Measurements from ENCODE around the gene MYB. TPM values are rescaled to one million over a fixed set of nuclear protein-coding genes. Genes with fewer than 3 reads are reported as not detected.
A peak's percentile ranks its signal among the peaks of the same experiment; 100 is the strongest.

The MYB gene
- total and polyA plus RNA-seq, 5 donors from 2014 or later, result 1.4 to 17.4 (median 4.6) TPM

DNA sequence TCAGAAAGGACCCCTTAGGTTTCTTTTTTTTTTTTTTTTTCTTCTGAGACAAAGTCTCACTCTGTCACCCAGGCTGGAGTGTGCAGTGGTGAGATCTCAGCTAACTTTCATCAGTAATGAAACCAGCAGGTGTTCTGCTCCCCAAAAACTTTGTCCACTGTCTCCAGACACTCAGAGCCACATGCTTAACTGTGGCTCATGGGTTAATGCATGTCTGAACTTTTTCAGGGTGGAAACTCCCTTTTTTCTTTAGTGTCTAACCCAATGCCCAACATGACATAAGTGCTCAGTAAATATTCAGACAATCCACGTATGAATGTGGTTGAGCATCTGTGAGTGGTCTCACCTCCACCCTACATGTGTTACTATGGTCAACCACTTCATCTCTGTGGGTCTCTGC lies 45.4 kb downstream of the MYB start:
- DNase-seq, result no peak
- ATAC-seq (ENCODE audit: low read depth in 2 of 2), result no peak
- Mint-ChIP-seq H3K4me1 (peaks cover 11 to 45% (median 21%) of the 10 kb centered on the region in 4 donors), H3K4me3 (no peak overlapping the region), H3K27ac (no peak overlapping the region), H3K9me3 (peaks cover 0 to 2% (median 0%) of the 10 kb centered on the region in 7 donors), H3K36me3 (peaks cover 11% of the 10 kb centered on the region), H3K27me3 (no peaks in the 10 kb centered on the region)
- Histone ChIP-seq H3K27me3 (ENCODE audit: control insufficient read depth, insufficient read depth, low read length) (no peaks in the 10 kb centered on the region), H3K27ac (ENCODE audit: insufficient read depth, low read length, poor library complexity, severe bottlenecking) (no peak overlapping the region), H3K9me3 (ENCODE audit: control insufficient read depth in 2 of 2, low read length in 2 of 2) (no peaks in the 10 kb centered on the region), H3K4me1 (ENCODE audit: control insufficient read depth, insufficient read depth, low read length, poor library complexity, severe bottlenecking) (peaks cover 10% of the 10 kb centered on the region), H3K36me3 (ENCODE audit: control insufficient read depth, insufficient read depth, low read length) (no peaks in the 10 kb centered on the region), H3K4me3 (ENCODE audit: low read depth, low read length) (no peak overlapping the region)

DNA sequence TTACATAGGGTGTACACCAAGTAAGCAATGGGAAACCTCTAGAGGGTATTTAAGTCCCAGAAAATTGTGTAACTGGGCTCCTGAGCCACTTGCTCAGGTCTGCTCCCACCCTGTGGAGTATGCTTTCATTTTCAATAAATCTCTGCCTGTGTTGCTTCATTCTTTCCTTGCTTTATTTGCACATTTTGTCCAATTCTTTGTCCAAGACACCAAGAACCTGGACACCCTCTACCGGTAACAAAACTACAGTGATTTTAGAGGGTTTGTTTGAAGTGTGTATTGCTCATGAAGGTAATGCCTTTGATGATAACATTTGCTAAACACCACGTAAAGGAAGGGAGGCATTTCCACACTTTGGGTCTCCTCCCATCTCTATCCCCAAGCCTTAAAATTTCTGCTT lies 46.2 kb downstream of the MYB start:
- Histone ChIP-seq H3K4me1 (ENCODE audit: control insufficient read depth, insufficient read depth, low read length, poor library complexity, severe bottlenecking) (peaks cover 15% of the 10 kb centered on the region), H3K4me3 (ENCODE audit: low read depth, low read length) (no peak overlapping the region), H3K9me3 (ENCODE audit: control insufficient read depth in 2 of 2, low read length in 2 of 2) (no peaks in the 10 kb centered on the region), H3K27ac (ENCODE audit: insufficient read depth, low read length, poor library complexity, severe bottlenecking) (no peak overlapping the region), H3K36me3 (ENCODE audit: control insufficient read depth, insufficient read depth, low read length) (no peaks in the 10 kb centered on the region), H3K27me3 (ENCODE audit: control insufficient read depth, insufficient read depth, low read length) (no peaks in the 10 kb centered on the region)
- Mint-ChIP-seq H3K4me1 (peaks cover 11 to 51% (median 25%) of the 10 kb centered on the region in 4 donors), H3K36me3 (peaks cover 11% of the 10 kb centered on the region), H3K27me3 (no peaks in the 10 kb centered on the region), H3K4me3 (no peak overlapping the region), H3K27ac (no peak overlapping the region), H3K9me3 (no peaks in the 10 kb centered on the region)
- ATAC-seq (ENCODE audit: low read depth in 2 of 2), result no peak
- no peak for DNase-seq

DNA sequence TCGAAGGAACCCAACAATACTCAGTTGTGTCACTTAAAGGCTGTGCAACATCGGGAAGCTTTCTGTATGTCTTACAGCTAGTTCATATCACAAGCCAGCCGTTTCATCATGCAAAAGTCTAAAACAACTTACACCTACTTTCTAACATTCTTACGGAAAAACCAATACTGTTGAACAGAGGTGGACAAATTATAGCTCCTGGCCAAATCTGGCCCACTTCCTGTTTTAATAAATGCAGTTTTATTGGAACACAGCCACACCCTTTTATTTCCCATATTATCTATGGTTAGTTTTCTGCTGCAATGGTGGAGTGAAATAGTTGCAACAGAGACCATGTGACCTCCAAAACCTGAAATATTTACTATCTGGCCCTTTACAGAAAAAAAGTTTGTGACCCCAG lies 46.6 kb downstream of the MYB start:
- Mint-ChIP-seq H3K27me3 (no peaks in the 10 kb centered on the region), H3K4me3 (no peak overlapping the region), H3K36me3 (peaks cover 9% of the 10 kb centered on the region), H3K4me1 (peaks cover 11 to 51% (median 25%) of the 10 kb centered on the region in 4 donors), H3K27ac (no peak overlapping the region), H3K9me3 (no peaks in the 10 kb centered on the region)
- peaks cover 15% of the 10 kb centered on the region for H3K4me1 ChIP-seq (ENCODE audit: control insufficient read depth, insufficient read depth, low read length, poor library complexity, severe bottlenecking)
- no peaks in the 10 kb centered on the region for H3K27me3 ChIP-seq (ENCODE audit: control insufficient read depth, insufficient read depth, low read length)
- DNase-seq, result no peak
- ATAC-seq (ENCODE audit: low read depth in 2 of 2), result no peak
- H3K4me3 ChIP-seq (ENCODE audit: low read depth, low read length), result no peak overlapping the region
- H3K9me3 ChIP-seq (ENCODE audit: control insufficient read depth in 2 of 2, low read length in 2 of 2), result no peaks in the 10 kb centered on the region
- no peak overlapping the region for H3K27ac ChIP-seq (ENCODE audit: insufficient read depth, low read length, poor library complexity, severe bottlenecking)
- H3K36me3 ChIP-seq (ENCODE audit: control insufficient read depth, insufficient read depth, low read length), result no peaks in the 10 kb centered on the region

DNA sequence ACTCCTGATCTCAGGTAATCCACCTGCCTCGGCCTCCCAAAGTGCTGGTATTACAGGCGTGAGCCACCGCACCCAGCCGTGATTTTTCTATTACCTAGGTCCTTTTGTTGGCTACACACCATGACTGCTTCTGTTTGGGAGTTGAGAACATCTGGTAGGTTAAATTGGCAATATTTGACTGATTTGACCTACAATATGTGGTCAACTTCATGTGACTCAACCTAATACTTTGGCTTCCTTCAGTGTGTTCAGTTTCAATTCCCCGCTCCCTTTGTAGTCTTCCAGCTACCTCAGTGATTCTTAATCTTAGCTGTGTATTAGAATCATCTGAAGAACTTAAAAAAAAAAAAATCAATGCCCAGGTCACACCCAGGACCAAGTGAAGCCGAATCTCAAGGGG lies 47.4 kb downstream of the MYB start:
- no peaks in the 10 kb centered on the region for H3K27me3 ChIP-seq (ENCODE audit: control insufficient read depth, insufficient read depth, low read length)
- H3K36me3 ChIP-seq (ENCODE audit: control insufficient read depth, insufficient read depth, low read length), result no peaks in the 10 kb centered on the region
- no peak overlapping the region for H3K4me3 Mint-ChIP-seq
- H3K4me3 ChIP-seq (ENCODE audit: low read depth, low read length), result no peak overlapping the region
- peaks cover 13% of the 10 kb centered on the region for H3K4me1 ChIP-seq (ENCODE audit: control insufficient read depth, insufficient read depth, low read length, poor library complexity, severe bottlenecking)
- DNase-seq (no peak), ATAC-seq (ENCODE audit: low read depth in 2 of 2) (no peak)
- no peaks in the 10 kb centered on the region for H3K9me3 ChIP-seq (ENCODE audit: control insufficient read depth in 2 of 2, low read length in 2 of 2)
- no peak overlapping the region for H3K27ac ChIP-seq (ENCODE audit: insufficient read depth, low read length, poor library complexity, severe bottlenecking)
- H3K27ac Mint-ChIP-seq, result no peak overlapping the region
- H3K4me1 Mint-ChIP-seq, result peaks cover 9 to 47% (median 21%) of the 10 kb centered on the region in 4 donors
- no peaks in the 10 kb centered on the region for H3K27me3 Mint-ChIP-seq
- peaks cover 5% of the 10 kb centered on the region for H3K36me3 Mint-ChIP-seq
- no peaks in the 10 kb centered on the region for H3K9me3 Mint-ChIP-seq

DNA sequence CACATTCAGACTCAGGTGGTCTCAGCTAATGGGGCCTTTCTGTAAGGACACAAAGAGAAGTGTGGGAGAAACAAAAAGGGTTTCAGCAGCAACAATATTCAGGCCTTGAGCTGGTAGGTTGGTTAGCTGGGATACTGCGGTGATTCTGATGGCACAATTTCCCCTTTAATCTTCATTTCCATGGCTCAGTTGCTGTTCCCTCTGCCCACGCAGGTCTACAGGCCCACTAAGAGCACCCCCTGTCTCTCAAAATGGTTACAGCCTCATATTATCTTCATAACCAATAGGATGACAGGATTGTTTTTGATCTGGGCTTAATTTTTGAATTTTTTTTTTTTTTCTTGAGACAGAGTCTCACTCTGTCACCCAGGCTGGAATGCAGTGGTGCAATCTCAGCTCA lies 48.9 kb downstream of the MYB start:
- H3K4me3 ChIP-seq (ENCODE audit: low read depth, low read length), result no peak overlapping the region
- peaks cover 3 to 40% (median 15%) of the 10 kb centered on the region in 4 donors for H3K4me1 Mint-ChIP-seq
- H3K27me3 ChIP-seq (ENCODE audit: control insufficient read depth, insufficient read depth, low read length), result no peaks in the 10 kb centered on the region
- H3K36me3 Mint-ChIP-seq, result no peaks in the 10 kb centered on the region
- H3K27ac Mint-ChIP-seq, result no peak overlapping the region
- no peaks in the 10 kb centered on the region for H3K27me3 Mint-ChIP-seq
- H3K27ac ChIP-seq (ENCODE audit: insufficient read depth, low read length, poor library complexity, severe bottlenecking), result no peak overlapping the region
- no peaks in the 10 kb centered on the region for H3K36me3 ChIP-seq (ENCODE audit: control insufficient read depth, insufficient read depth, low read length)
- peaks cover 11% of the 10 kb centered on the region for H3K4me1 ChIP-seq (ENCODE audit: control insufficient read depth, insufficient read depth, low read length, poor library complexity, severe bottlenecking)
- no peak overlapping the region for H3K4me3 Mint-ChIP-seq
- no peaks in the 10 kb centered on the region for H3K9me3 ChIP-seq (ENCODE audit: control insufficient read depth in 2 of 2, low read length in 2 of 2)
- H3K9me3 Mint-ChIP-seq, result no peaks in the 10 kb centered on the region
- no peak for DNase-seq
- ATAC-seq (ENCODE audit: low read depth in 2 of 2), result no peak

DNA sequence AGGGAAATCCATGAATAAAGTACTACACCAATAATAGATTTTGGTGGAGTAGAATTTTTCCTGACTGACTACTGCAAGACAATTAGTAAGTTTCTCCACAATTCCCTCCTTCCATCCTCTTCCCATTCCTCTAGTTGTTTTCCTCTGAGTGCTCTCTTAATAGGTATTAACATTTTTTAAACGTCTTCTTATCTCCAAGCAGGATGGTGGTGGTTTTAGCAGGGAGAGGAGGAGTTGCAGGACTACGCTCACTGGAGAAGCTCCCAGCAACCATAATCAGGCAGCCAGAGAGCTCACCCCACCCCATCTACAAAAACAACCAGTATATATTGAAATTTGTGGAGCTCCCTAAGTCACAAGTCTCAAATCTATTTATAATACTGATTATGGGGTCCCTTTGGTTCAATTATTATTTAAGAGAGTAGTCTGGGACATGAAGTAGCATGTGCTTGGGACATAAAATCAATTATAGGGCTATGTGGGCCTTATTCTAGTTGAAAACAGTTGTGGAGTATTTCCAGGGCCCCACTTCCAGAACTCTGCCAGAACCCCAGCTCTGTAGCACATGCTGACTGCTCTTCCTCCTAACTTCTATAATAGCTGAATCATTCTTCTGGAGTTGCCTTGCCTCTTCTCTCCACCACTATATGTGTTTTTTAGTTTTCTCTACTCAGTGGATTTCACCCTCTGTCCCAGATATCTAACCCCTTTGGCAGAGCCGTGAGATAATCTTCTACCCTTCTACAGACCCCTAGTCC lies 49.8 kb downstream of the MYB start:
- no peak overlapping the region for H3K4me3 Mint-ChIP-seq
- Histone ChIP-seq H3K9me3 (ENCODE audit: control insufficient read depth in 2 of 2, low read length in 2 of 2) (no peaks in the 10 kb centered on the region), H3K4me3 (ENCODE audit: low read depth, low read length) (no peak overlapping the region), H3K36me3 (ENCODE audit: control insufficient read depth, insufficient read depth, low read length) (no peaks in the 10 kb centered on the region), H3K27me3 (ENCODE audit: control insufficient read depth, insufficient read depth, low read length) (no peaks in the 10 kb centered on the region), H3K4me1 (ENCODE audit: control insufficient read depth, insufficient read depth, low read length, poor library complexity, severe bottlenecking) (peaks cover 11% of the 10 kb centered on the region), H3K27ac (ENCODE audit: insufficient read depth, low read length, poor library complexity, severe bottlenecking) (no peak overlapping the region)
- peaks cover 3 to 40% (median 15%) of the 10 kb centered on the region in 4 donors for H3K4me1 Mint-ChIP-seq
- ATAC-seq (ENCODE audit: low read depth in 2 of 2), result no peak
- DNase-seq, result no peak
- H3K36me3 Mint-ChIP-seq, result no peaks in the 10 kb centered on the region
- H3K27ac Mint-ChIP-seq, result peak overlapping the region in 2 of 3 donors; percentile 32 to 58
- H3K27me3 Mint-ChIP-seq, result no peaks in the 10 kb centered on the region
- no peaks in the 10 kb centered on the region for H3K9me3 Mint-ChIP-seq

DNA sequence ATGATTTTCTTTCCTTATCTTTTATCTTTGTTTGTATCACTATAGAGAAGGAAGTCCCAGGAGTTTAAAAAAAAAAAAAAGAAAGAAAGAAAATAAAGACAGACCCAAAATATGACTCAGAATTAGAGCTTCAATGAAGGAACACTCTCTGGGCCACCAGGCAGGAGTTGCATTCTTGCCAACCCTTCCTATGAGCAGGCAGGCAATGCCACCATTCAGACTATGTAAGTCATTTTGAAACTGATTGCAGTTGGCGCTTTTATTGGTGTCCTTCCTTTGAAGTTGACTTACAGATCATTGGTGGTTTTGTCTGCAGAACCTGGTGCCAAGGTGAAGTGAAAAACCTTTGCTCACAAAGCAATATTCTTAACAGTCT lies 50.3 kb downstream of the MYB start:
- Mint-ChIP-seq H3K27ac (peak overlapping the region in 2 of 3 donors; percentile 32 to 58), H3K4me1 (peaks cover 6 to 40% (median 18%) of the 10 kb centered on the region in 4 donors), H3K9me3 (no peaks in the 10 kb centered on the region), H3K4me3 (no peak overlapping the region), H3K27me3 (no peaks in the 10 kb centered on the region), H3K36me3 (peaks cover 2% of the 10 kb centered on the region)
- DNase-seq (peak in 1 of 3 donors; percentile 87), ATAC-seq (ENCODE audit: low read depth in 2 of 2) (peak; percentile 30 to 40)
- Histone ChIP-seq H3K27ac (ENCODE audit: insufficient read depth, low read length, poor library complexity, severe bottlenecking) (no peak overlapping the region), H3K4me3 (ENCODE audit: low read depth, low read length) (no peak overlapping the region), H3K4me1 (ENCODE audit: control insufficient read depth, insufficient read depth, low read length, poor library complexity, severe bottlenecking) (peaks cover 11% of the 10 kb centered on the region), H3K36me3 (ENCODE audit: control insufficient read depth, insufficient read depth, low read length) (no peaks in the 10 kb centered on the region), H3K9me3 (ENCODE audit: control insufficient read depth in 2 of 2, low read length in 2 of 2) (no peaks in the 10 kb centered on the region), H3K27me3 (ENCODE audit: control insufficient read depth, insufficient read depth, low read length) (no peaks in the 10 kb centered on the region)

All from CD4-positive, CD25-positive, alpha-beta regulatory T cell (primary cell).